Activated CD8-positive, alpha-beta memory T cell treated with anti-CD3 and anti-CD28 coated beads for 48 hours (primary cell): ENCODE measurements around the gene TSPAN4.

Experiments
- DNase-seq, 3 experiments: peaks; one replicate each; pipeline ENCODE4 v3.0.0-alpha.2; 2020; ENCODE audit warnings: low read depth in 2 of 3, low spot score in 2 of 3

TSPAN4 gene

GRCh38 chr11:863023-863909, 20.6 kb downstream of the TSPAN4 start:
- DNase-seq = no peak

GRCh38 chr11:863910-864827, 21.5 kb downstream of the TSPAN4 start:
- no peak for DNase-seq

- DNase-seq = no peak
These were observed 22.2 kb downstream of the TSPAN4 start for GRCh38 chr11:864898-865297.

- DNase-seq = no peak
These were observed 23.1 kb downstream of the TSPAN4 start for GRCh38 chr11:865462-866430.

DNA sequence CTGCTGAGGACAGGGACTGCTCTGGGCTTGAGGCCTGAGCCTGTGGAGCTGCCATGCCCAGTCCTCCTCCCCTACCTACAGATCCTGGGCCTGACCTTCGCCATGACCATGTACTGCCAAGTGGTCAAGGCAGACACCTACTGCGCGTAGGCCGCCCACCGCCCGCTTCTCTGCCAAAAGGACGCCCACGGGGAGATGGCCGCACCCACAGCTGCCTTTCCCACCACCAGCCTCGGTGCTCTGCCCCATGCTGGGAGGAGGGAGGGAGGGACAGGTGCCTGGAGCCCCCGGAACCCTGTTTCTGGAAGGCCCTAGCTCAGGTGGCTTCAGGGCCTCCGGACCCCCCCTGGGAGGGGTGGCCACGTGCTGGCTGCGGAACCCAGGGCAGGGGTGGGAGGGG, 23.8 kb downstream of the TSPAN4 start:
- no peak for DNase-seq

- DNase-seq = no peak
These were observed 25.3 kb downstream of the TSPAN4 start for GRCh38 chr11:867856-868358.

DNA sequence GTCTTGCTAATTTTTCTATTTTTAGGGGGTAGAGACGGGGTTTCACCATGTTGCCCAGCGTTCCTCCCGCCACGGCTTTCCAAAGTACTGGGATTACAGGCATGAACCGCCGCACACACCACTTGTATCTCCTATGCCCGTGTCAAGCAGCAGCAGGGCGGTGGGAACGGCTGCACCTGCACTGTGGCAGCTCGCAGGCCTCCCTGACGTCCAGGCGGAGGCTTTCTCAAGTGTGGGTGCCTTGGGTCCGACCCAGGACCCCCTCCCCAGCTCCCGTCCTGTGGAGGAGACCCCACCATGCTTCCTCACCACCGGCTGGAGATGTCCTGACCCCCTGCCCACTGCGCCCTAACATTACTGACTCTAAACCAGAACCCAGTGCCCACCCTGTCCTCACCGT, 25.7 kb downstream of the TSPAN4 start:
- DNase-seq = no peak

DNA sequence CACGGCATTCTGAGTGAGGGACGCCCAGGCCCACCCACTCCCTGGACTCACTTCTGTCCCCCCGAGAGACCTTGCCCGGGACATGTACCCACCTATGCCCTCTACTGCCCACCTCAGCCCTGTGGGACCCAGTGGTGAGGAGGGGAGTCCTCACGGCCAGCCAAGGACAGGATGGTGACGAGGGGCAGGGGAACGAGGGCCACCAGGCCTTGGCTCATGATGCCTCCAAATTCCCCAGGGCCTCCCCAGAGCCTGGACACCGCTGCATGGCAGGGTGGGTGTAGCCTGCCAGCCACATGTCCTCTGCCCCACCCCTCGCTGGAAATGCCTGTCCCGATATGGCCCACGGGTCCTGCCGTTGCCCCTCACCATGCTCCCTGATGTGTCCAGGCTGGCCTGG, 26.1 kb downstream of the TSPAN4 start:
- no peak for DNase-seq

DNA sequence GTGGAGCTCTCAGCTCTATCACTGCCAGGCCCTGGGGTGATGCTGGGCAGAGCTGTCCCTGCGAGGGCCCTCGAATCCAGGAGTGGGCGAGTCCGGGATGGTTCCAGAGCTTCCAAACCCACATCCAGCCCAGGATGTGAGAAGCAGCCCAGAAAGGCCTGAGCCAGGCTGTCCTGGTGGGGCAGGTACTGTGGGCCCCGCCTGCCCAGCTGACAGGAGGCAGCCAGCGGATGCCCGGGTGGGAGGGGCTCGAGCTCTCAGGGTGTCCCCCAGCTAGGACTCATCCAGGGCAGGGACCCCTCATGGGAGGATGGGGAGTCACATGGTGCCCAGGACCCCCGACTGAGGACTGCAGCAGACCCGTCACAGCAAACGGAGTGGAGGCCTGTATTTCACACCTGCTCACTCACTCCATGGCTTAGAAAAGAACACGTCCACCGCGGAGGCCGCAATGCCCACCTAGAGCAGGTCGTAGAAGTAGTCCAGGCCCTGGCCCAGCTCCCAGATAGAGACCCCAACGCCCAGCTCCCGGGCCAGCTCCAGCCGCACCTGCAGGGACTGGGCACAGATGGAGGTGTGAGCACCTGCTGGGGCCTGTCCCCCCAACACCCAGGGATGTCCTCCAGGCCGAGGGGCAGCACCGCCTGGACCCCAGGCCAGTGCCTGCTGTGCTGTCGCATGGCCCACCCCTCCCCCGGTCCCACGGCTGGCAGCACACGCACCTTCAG, 26.9 kb downstream of the TSPAN4 start:
- no peak for DNase-seq

- DNase-seq = no peak
These were observed 27.4 kb downstream of the TSPAN4 start for GRCh38 chr11:870127-870413.

DNA sequence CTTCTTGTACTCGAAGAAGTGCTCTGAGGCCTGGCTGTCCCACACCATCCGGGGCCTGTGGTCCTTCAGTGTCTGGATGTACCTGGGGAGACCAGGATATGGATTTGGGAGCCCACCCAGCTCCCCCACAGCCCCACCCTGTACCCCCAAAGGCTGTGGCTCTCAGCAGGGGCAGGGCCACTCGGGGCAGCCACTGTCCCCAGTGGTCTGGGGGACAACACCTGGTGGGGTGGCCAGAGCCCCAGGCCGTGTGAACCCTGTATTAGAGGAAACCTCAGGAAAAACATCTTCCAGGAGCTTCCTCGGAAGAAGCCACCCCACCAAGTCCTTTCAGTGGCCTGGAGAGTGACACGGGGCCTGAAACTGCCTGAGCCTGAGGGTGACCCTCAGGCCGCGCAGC, 27.8 kb downstream of the TSPAN4 start:
- no peak for DNase-seq

- DNase-seq = no peak
These were observed 28.8 kb downstream of the TSPAN4 start for GRCh38 chr11:871472-871871.

- DNase-seq = no peak
These were observed 30.1 kb downstream of the TSPAN4 start for GRCh38 chr11:872799-873198.

DNA sequence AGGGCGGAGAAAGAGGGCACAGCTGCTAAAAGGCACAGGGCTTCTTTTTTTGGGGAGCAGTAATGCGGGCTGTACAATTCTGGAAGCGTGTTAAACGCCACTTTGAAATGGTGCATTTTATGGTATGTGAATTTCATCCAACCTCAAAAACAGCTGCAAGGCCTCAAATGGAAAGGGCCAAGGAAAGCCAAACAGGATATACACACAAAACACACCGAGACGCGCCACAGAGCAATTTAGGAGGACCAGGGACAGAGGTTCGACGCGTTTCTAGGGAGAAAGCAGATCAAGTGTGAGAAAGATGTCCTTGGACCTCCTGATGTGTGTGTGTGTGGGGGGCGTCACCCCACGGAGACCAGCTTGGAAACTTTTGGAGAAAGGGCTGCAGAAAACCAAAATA, 31.1 kb downstream of the TSPAN4 start:
- DNase-seq = no peak

- DNase-seq = no peak
These were observed 32.6 kb downstream of the TSPAN4 start for GRCh38 chr11:875203-875602.

DNA sequence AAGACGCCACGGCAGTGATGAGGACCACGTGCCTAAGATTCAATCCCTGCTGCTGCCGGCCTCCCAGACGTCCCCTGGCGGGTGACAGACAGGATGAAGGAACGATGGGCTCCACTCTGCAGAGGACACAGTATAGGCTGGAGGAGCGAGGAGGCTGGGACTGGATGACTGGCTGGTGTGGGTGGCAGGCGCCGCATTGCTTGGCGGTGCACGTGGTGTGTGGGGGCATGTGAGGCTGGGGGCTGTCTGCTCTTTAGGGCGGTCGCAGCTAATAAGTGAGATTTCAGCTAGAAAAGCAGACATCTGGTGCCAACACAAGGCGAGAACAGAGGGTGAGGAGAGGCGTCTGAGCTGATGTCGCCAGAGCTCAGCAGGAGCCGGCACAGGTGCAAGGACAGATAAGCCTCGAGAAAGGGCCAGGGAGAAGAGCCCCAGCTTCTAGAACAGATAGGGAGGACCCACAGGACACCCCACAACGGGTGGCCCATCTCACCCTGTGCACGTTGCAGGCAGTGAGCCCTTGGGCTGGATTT, 33.2 kb downstream of the TSPAN4 start:
- no peak for DNase-seq

- no peak for DNase-seq
These were observed 33.9 kb downstream of the TSPAN4 start for GRCh38 chr11:876545-876944.

DNA sequence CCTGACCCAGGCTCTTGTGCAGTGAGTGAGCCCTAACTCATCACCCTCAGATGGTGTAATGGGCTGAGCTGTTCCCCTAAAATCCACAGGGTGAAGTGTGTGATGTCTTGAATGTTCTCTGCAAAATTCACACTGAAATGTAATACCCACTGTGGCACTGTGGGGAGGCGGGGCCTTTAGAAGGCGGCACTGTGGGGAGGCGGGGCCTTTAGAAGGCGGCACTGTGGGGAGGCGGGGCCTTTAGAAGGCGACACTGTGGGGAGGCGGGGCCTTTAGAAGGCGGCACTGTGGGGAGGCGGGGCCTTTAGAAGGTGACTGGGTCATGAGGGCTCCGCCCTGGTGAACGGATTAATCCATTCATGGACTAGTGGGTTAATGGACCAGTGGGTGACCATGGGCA, 34.9 kb downstream of the TSPAN4 start:
- DNase-seq = no peak

DNA sequence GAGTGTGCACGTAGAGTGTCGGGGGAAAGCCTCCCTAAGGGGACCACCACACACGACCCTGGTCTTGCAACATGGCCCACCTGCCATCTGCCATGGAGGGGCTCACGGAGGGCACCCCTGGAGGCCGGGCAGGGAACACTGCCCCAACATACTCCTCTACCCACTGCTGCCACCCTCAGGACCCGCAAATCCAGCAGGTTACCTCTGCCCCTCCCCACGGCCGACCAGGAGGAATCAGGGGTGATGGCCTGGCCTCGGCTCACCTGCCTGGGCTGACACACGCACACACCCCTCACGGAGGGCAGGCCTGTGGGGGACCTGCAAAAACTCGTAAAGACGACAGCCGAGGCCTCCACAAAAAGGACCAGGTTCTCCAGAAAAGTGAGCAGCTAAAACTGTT, 37.8 kb downstream of the TSPAN4 start:
- DNase-seq = no peak

DNA sequence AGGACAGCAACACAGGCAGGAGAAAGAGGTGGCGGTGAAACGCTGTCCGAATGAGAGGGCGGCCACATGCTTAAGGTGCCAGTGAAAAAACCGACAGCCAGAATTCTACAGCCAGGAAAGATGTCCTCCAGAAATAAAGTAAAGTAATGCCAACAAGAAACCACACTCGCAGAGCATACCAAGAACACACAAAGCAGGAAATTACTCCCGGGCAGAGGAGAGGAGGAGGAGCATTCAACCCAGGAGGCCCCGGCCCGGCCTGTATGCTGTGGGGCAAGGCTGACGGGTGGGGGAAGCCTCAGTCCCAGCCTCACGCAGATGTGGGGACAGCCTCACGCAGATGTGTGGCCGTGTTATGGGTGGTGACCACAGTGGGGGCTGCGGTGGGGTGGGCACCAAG, 39.9 kb downstream of the TSPAN4 start:
- no peak for DNase-seq
